ENCODE data around the gene GMDS. TPM values are rescaled to one million over a fixed set of nuclear protein-coding genes. Genes with fewer than 3 reads are reported as not detected.

GMDS gene
- total and polyA plus RNA-seq, 2 experiments from 2014 or later: 30.1 to 36.5 TPM

DNA sequence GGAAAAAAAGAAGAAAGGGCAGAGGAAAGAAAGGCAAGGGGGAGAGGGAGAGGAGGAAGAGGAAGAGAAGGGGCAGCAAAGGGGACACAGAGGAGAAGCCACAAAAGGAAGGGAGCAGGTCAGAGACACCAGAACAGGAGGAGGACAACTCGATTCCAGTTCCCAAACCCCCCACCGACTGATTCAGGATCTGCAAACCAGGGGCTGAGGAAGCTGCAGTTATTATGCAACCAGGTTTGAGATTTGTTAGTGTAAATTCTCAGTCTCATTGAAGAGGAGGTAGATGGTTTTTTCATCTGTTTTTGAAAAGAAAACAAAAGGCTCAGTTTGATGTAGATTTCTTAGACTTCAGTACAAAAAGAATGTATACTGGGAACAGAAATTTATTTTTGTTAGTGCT is 432.9 kb downstream of the GMDS start:
- H3K9me2 ChIP-seq (ENCODE audit: insufficient read depth): no peaks in the 10 kb centered on the region
- H3K4me2 ChIP-seq: 0 out of 2 replicates have a peak overlapping the region, but pooled peaks have one; percentile 0
- Mint-ChIP-seq H3K36me3 (ENCODE audit: low read depth) (no peaks in the 10 kb centered on the region), H3K4me3 (no peak overlapping the region), H3K27me3 (ENCODE audit: insufficient read depth, low read depth, poor library complexity) (peaks cover 8% of the 10 kb centered on the region), H3K9me3 (no peaks in the 10 kb centered on the region), H3K4me1 (peaks cover 32% of the 10 kb centered on the region), H3K27ac (no peak overlapping the region; the same call in 1 of the 2 replicates)
- no peaks in the 10 kb centered on the region for H3F3A ChIP-seq (replicated peaks; ENCODE audit: low read depth)
- no peak overlapping the region for H3K4me3 ChIP-seq
- no peak overlapping the region for H3K27ac ChIP-seq (ENCODE audit: low read depth)
- TF ChIP-seq ZNF331 (CRISPR knock-in tag; IDR thresholded peaks at IDR 0.05; ENCODE audit: low read depth): no peak
- no peak for TF ChIP-seq STAT1 (IDR thresholded peaks at IDR 0.05; ENCODE audit: unreplicated experiment)
- H2AFZ ChIP-seq: no peak overlapping the region
- no peaks in the 10 kb centered on the region for H3K79me2 ChIP-seq (replicated peaks; ENCODE audit: insufficient read depth)
- ATAC-seq (no peak), DNase-seq (ENCODE audit: low spot score) (no peak)
- H4K20me1 ChIP-seq (replicated peaks; ENCODE audit: insufficient read depth): no peaks in the 10 kb centered on the region
- no peaks in the 10 kb centered on the region for H3K36me3 ChIP-seq (ENCODE audit: insufficient read depth)
- peaks cover 18% of the 10 kb centered on the region for H3K4me1 ChIP-seq (ENCODE audit: insufficient read depth)
- H3K27me3 ChIP-seq (ENCODE audit: insufficient read depth): no peaks in the 10 kb centered on the region

DNA sequence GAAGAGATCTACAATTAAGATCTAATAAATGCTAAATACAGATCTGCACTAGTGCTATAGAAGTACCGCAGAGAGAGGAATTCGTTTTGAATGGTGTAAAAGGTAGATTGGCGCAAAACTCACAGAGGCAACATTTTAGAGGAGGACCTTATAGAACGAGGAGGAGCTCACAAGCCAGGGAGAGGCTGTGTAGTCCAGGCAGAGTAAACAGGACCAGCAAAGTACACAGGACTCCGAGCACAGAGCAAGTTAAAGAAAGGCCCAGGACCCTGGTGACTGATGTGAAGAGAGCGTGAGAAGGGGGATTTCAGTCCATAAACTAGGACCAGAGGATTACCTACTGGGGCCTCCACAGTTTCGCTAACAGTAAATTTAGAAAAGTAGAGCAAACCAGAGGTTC is 433.4 kb downstream of the GMDS start:
- Histone ChIP-seq H3K4me3 (no peak overlapping the region), H3K79me2 (replicated peaks; ENCODE audit: insufficient read depth) (no peaks in the 10 kb centered on the region), H3F3A (replicated peaks; ENCODE audit: low read depth) (no peaks in the 10 kb centered on the region), H3K4me2 (no peak overlapping the region), H3K27me3 (ENCODE audit: insufficient read depth) (no peaks in the 10 kb centered on the region), H3K27ac (ENCODE audit: low read depth) (no peak overlapping the region), H3K36me3 (ENCODE audit: insufficient read depth) (no peaks in the 10 kb centered on the region), H2AFZ (no peak overlapping the region), H3K9me2 (ENCODE audit: insufficient read depth) (no peaks in the 10 kb centered on the region), H4K20me1 (replicated peaks; ENCODE audit: insufficient read depth) (no peaks in the 10 kb centered on the region), H3K4me1 (ENCODE audit: insufficient read depth) (peaks cover 18% of the 10 kb centered on the region)
- Mint-ChIP-seq H3K27me3 (ENCODE audit: insufficient read depth, low read depth, poor library complexity) (peaks cover 8% of the 10 kb centered on the region), H3K4me3 (no peak overlapping the region), H3K9me3 (no peaks in the 10 kb centered on the region), H3K4me1 (peaks cover 32% of the 10 kb centered on the region), H3K27ac (no peak overlapping the region), H3K36me3 (ENCODE audit: low read depth) (no peaks in the 10 kb centered on the region)
- TF ChIP-seq, protein P1, sequence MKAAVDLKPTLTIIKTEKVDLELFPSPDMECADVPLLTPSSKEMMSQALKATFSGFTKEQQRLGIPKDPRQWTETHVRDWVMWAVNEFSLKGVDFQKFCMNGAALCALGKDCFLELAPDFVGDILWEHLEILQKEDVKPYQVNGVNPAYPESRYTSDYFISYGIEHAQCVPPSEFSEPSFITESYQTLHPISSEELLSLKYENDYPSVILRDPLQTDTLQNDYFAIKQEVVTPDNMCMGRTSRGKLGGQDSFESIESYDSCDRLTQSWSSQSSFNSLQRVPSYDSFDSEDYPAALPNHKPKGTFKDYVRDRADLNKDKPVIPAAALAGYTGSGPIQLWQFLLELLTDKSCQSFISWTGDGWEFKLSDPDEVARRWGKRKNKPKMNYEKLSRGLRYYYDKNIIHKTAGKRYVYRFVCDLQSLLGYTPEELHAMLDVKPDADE (IDR thresholded peaks at IDR 0.05): no peak
- no peak for TF ChIP-seq STAT1 (IDR thresholded peaks at IDR 0.05; ENCODE audit: unreplicated experiment)
- TF ChIP-seq, protein P2, sequence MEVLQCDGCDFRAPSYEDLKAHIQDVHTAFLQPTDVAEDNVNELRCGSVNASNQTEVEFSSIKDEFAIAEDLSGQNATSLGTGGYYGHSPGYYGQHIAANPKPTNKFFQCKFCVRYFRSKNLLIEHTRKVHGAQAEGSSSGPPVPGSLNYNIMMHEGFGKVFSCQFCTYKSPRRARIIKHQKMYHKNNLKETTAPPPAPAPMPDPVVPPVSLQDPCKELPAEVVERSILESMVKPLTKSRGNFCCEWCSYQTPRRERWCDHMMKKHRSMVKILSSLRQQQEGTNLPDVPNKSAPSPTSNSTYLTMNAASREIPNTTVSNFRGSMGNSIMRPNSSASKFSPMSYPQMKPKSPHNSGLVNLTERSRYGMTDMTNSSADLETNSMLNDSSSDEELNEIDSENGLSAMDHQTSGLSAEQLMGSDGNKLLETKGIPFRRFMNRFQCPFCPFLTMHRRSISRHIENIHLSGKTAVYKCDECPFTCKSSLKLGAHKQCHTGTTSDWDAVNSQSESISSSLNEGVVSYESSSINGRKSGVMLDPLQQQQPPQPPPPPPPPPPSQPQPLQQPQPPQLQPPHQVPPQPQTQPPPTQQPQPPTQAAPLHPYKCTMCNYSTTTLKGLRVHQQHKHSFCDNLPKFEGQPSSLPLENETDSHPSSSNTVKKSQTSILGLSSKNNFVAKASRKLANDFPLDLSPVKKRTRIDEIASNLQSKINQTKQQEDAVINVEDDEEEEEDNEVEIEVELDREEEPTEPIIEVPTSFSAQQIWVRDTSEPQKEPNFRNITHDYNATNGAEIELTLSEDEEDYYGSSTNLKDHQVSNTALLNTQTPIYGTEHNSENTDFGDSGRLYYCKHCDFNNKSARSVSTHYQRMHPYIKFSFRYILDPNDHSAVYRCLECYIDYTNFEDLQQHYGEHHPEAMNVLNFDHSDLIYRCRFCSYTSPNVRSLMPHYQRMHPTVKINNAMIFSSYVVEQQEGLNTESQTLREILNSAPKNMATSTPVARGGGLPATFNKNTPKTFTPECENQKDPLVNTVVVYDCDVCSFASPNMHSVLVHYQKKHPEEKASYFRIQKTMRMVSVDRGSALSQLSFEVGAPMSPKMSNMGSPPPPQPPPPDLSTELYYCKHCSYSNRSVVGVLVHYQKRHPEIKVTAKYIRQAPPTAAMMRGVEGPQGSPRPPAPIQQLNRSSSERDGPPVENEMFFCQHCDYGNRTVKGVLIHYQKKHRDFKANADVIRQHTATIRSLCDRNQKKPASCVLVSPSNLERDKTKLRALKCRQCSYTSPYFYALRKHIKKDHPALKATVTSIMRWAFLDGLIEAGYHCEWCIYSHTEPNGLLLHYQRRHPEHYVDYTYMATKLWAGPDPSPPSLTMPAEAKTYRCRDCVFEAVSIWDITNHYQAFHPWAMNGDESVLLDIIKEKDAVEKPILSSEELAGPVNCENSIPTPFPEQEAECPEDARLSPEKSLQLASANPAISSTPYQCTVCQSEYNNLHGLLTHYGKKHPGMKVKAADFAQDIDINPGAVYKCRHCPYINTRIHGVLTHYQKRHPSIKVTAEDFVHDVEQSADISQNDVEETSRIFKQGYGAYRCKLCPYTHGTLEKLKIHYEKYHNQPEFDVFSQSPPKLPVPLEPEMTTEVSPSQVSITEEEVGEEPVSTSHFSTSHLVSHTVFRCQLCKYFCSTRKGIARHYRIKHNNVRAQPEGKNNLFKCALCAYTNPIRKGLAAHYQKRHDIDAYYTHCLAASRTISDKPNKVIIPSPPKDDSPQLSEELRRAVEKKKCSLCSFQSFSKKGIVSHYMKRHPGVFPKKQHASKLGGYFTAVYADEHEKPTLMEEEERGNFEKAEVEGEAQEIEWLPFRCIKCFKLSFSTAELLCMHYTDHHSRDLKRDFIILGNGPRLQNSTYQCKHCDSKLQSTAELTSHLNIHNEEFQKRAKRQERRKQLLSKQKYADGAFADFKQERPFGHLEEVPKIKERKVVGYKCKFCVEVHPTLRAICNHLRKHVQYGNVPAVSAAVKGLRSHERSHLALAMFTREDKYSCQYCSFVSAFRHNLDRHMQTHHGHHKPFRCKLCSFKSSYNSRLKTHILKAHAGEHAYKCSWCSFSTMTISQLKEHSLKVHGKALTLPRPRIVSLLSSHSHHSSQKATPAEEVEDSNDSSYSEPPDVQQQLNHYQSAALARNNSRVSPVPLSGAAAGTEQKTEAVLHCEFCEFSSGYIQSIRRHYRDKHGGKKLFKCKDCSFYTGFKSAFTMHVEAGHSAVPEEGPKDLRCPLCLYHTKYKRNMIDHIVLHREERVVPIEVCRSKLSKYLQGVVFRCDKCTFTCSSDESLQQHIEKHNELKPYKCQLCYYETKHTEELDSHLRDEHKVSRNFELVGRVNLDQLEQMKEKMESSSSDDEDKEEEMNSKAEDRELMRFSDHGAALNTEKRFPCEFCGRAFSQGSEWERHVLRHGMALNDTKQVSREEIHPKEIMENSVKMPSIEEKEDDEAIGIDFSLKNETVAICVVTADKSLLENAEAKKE (CRISPR knock-in tag; IDR thresholded peaks at IDR 0.05): no peak
- TF ChIP-seq, protein P3, sequence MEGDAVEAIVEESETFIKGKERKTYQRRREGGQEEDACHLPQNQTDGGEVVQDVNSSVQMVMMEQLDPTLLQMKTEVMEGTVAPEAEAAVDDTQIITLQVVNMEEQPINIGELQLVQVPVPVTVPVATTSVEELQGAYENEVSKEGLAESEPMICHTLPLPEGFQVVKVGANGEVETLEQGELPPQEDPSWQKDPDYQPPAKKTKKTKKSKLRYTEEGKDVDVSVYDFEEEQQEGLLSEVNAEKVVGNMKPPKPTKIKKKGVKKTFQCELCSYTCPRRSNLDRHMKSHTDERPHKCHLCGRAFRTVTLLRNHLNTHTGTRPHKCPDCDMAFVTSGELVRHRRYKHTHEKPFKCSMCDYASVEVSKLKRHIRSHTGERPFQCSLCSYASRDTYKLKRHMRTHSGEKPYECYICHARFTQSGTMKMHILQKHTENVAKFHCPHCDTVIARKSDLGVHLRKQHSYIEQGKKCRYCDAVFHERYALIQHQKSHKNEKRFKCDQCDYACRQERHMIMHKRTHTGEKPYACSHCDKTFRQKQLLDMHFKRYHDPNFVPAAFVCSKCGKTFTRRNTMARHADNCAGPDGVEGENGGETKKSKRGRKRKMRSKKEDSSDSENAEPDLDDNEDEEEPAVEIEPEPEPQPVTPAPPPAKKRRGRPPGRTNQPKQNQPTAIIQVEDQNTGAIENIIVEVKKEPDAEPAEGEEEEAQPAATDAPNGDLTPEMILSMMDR (conservative IDR thresholded peaks at IDR 0.05; ENCODE audit: low read depth in 2 of 2): no peak
- DNase-seq (ENCODE audit: low spot score): no peak
- ATAC-seq: no peak
